RWPE1 (cell line): ENCODE data around the gene ARL15.

Experiments
- CTCF ChIA-PET: fragments of 350-600 bp; sonication (Branson Sonifier 250); formaldehyde crosslinking; extraction: SDS; loops from one replicate; lab custom pipeline; 2021; lab: Yijun Ruan, JAX
- POLR2A ChIA-PET: fragments of 400-600 bp; formaldehyde crosslinking; extraction: SDS; loops from one replicate; lab custom pipeline; 2020; ENCODE audit warnings: antibody characterized with exemption; ENCODE audit not compliant: low non-redundant PET; lab: Yijun Ruan, JAX
- DNase-seq: peaks from one replicate; pipeline ENCODE4 v3.0.0; 2012; ENCODE audit warnings: low spot score
- H3K27ac ChIP-seq: fragments of 450-650 bp; 2 replicates; pipeline ENCODE4 v1.5.1; 2017
- CTCF ChIP-seq: fragments of 450-650 bp; conservative IDR thresholded peaks from 2 replicates; pipeline ENCODE4 v1.5.1; 2017; ENCODE audit warnings: low read depth, mild to moderate bottlenecking

The ARL15 gene

DNA sequence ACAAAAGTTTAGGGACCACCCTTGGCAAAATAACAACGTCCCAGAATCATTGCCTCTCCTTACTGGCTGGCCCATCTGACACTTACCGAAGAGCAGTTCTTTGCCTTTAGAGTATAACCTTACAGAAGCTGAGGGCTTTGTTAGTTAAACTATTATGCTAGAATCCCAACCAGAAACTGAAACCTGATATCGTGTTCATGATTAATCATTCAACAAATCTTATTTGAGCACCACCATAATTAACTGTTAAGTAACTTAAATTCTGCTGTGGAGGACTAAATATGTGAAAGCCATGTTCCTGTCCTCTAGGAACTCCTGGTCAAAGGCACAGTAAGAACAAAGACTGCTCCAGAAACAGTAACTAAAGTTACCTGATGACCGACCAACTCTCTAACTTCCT, 104.9 kb downstream of the ARL15 start:
- CTCF ChIA-PET: no interaction called here

DNA sequence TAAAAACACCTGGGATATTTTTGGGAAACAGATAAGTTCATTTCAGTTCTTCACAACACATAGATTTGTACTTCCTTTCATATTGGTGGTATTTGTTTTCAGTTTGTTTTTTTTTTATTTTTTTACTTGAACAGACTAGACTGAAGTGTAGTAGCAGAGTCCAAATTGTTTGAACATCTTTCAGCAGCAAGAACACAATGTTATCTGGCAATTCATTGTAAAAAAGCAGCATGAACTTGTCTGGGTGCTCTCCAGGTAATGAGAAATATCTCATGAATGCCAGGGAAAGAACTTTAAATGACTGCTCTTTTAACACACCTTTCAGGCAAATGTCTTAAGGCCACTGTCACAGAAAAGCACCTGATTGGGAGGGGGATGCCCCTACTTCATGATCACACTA, 113.4 kb downstream of the ARL15 start:
- CTCF ChIA-PET: no interaction called here

More for the DNA sequence above, 104.9 kb downstream of the ARL15 start:
- POLR2A ChIA-PET: no interaction called here
- H3K27ac ChIP-seq: no peak overlapping the region
- no peak for TF ChIP-seq CTCF
- DNase-seq: no peak

DNA sequence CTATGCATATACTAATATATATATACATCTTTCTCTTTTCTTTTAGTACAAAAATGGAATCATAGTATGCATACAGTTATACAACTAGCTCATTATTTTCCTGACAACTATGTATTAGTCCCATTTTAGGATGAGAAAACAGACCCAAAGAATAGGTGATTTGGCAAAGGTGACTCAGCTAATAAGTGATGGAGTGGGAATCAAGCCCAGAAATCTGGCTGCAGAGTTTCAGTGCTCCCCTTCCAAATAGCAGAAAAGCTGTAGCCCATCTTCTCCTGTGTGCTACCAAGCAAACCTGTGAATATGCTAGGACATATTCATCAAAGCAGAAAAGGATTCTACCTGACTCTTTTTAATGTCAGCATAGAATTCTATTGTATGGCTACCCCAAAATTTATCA, 114.7 kb downstream of the ARL15 start:
- no peak overlapping the region for H3K27ac ChIP-seq
- DNase-seq: no peak
- no peak for TF ChIP-seq CTCF
- ChIA-PET POLR2A (no interaction called here), CTCF (interaction anchor here (2.6 kb wide), 1 partner anchor 13 kb away, joined by 6 read pairs; no protein-coding TSS in a partner anchor)

More for the DNA sequence above, 113.4 kb downstream of the ARL15 start:
- POLR2A ChIA-PET: no interaction called here
- no peak for TF ChIP-seq CTCF
- no peak for DNase-seq
- no peak overlapping the region for H3K27ac ChIP-seq

DNA sequence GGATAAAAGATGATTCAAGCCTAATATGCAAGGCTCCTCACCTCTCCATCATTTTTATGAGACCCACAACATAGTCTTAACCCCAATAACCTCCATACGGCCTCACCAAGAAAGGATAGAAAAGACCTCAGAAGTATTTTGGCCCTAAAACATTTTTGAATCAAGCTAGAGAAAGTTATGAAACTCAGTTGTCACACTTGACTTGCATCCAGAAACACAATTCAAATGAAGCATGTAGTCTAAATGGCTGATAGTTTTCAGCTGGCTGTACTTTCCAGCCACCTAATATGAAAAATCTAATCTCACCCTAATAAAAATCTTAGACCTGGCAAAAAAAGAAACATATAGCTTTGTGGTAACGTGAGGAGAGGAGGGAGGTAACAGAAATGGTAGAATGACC, 116.1 kb downstream of the ARL15 start:
- H3K27ac ChIP-seq: no peak overlapping the region
- TF ChIP-seq CTCF: no peak
- DNase-seq: no peak
- ChIA-PET CTCF (interaction anchor here (1.2 to 2.6 kb wide), 2 partner anchors 14 to 1024 kb away, joined by 3 to 6 read pairs; no protein-coding TSS in a partner anchor), POLR2A (no interaction called here)

GRCh38 chr5:54187694-54188093, 122.7 kb downstream of the ARL15 start:
- POLR2A ChIA-PET: no interaction called here
- DNase-seq: no peak
- TF ChIP-seq CTCF: no peak
- CTCF ChIA-PET: interaction anchor here (0.7 kb wide), 1 partner anchor 113 kb away, joined by 3 read pairs; no protein-coding TSS in a partner anchor
- H3K27ac ChIP-seq: no peak overlapping the region

DNA sequence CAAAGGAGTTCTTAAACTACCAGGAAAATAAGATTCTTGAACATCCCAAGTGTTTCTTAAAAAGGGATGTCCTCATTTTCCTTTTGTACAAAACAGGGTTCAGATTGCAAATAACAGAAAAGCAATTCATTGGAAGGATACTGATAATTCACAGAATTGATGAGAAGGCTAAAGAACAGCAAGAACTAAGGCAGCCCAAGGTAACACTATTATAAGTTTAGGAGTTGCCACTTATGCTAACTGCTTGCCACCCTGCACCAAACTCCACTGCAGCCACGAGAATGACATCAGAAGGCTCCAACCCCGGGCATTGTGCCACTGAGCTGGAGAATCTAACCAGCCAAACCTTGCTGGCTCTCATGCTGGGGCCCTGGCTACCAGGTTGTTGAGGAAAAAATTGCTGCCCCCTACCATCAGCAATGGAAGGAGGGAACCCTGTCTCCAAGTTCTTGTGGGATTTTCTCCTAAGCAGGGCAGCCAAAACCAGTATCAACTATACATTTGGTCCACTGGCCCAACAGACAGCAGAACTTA, 123.4 kb downstream of the ARL15 start:
- POLR2A ChIA-PET: no interaction called here
- no peak overlapping the region for H3K27ac ChIP-seq
- no peak for DNase-seq
- CTCF ChIA-PET: no interaction called here
- TF ChIP-seq CTCF: no peak
